Activated naive CD4-positive, alpha-beta T cell treated with anti-CD3 and anti-CD28 coated beads, Interleukin-2, amount 10 ng/mL, durations not matched to agents 7 days and 5 days (primary cell): ENCODE results near the gene AFAP1L2.

Experiments used
- CTCF ChIA-PET: fragments of 350-600 bp; sonication (Branson Sonifier 250); formaldehyde crosslinking; loops from one replicate; lab custom pipeline; 2021; ENCODE audit warnings: antibody characterized with exemption; lab: Charles Lee
- DNase-seq: peaks from one replicate; pipeline ENCODE4 v3.0.0-alpha.2; 2020
- H3K27ac Mint-ChIP-seq: one replicate; pipeline ENCODE4 v1.8.0; 2021; ENCODE audit warnings: mild to moderate bottlenecking, moderate library complexity, mixed read lengths
- H3K27me3 Mint-ChIP-seq: one replicate; pipeline ENCODE4 v1.8.0; 2021; ENCODE audit warnings: mild to moderate bottlenecking, mixed read lengths
- H3K36me3 Mint-ChIP-seq: one replicate; pipeline ENCODE4 v1.8.0; 2021; ENCODE audit warnings: mixed read lengths
- H3K4me1 Mint-ChIP-seq: one replicate; pipeline ENCODE4 v1.8.0; 2021; ENCODE audit warnings: mixed read lengths
- H3K4me3 Mint-ChIP-seq: one replicate; pipeline ENCODE4 v1.8.0; 2021; ENCODE audit warnings: mild to moderate bottlenecking, moderate library complexity, mixed read lengths
- H3K9me3 Mint-ChIP-seq: one replicate; pipeline ENCODE4 v1.8.0; 2021; ENCODE audit warnings: mixed read lengths

Gene AFAP1L2

DNA sequence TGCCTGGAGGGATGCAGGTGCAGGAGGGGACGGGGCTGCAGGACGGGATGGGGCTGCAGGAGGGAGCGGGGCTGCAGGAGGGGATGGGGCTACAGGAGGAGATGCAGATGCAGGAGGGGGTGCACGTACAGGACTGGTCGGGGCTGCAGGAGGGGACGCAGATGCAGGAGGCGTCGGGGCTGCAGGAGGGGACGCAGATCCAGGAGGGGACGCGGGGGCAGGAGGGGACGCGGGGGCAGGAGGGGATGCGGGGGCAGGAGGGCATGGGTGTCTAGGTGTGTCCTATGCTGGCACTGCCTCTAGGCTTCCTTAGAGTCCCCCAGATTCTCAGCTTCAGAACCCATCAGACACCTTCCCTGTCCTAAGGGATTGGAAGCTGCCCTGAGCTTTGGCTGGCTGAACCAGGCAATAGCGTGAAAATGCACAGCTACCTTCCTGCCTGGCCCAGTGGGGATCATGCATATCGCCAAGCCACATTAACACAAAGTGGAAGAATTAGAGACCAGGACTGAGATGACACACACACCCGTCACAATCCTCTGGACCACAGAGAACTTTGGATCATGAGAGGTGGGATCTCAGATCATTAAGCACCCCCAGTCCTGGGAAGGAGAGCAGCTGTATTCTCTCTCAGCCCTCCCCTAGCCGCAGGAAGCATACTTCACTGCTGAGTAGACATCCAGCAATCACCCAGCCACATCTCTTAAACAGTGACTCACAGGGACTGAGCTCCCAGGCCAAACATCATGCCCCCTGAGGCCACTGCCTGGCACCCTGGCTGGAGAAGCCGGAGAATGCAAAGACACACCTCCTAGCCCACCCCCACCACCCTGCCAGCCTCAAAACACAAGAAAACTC lies 98.0 kb downstream of the AFAP1L2 start:
- Mint-ChIP-seq H3K4me3 (no peak overlapping the region), H3K36me3 (no peaks in the 10 kb centered on the region), H3K9me3 (no peaks in the 10 kb centered on the region), H3K27ac (no peak overlapping the region), H3K27me3 (peaks cover 32% of the 10 kb centered on the region), H3K4me1 (peaks cover 11% of the 10 kb centered on the region)
- CTCF ChIA-PET, result interaction anchor here (2.4 kb wide), 1 partner anchor 153 kb away, joined by 6 read pairs; no protein-coding TSS in a partner anchor
- no peak for DNase-seq

DNA sequence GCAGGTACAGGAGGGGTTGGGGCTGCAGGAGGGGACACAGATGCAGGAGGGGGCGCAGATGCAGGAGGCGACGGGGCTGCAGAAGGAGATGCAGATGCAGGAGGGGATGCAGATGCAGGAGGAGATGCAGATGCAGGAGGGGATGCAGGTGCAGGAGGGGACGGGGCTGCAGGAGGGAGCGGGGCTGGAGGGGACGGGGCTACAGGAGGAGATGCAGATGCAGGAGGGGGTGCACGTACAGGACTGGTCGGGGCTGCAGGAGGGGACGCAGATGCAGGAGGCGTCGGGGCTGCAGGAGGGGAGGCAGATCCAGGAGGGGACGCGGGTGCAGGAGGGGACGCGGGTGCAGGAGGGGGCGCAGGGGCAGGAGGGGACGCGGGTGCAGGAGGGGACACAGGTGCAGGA lies 98.8 kb downstream of the AFAP1L2 start:
- H3K4me1 Mint-ChIP-seq, result peaks cover 11% of the 10 kb centered on the region
- H3K9me3 Mint-ChIP-seq, result no peaks in the 10 kb centered on the region
- H3K27ac Mint-ChIP-seq, result no peak overlapping the region
- peak overlapping the region; percentile 73 for H3K4me3 Mint-ChIP-seq
- H3K27me3 Mint-ChIP-seq, result peaks cover 32% of the 10 kb centered on the region
- CTCF ChIA-PET, result no interaction called here
- no peaks in the 10 kb centered on the region for H3K36me3 Mint-ChIP-seq
- DNase-seq, result no peak

DNA sequence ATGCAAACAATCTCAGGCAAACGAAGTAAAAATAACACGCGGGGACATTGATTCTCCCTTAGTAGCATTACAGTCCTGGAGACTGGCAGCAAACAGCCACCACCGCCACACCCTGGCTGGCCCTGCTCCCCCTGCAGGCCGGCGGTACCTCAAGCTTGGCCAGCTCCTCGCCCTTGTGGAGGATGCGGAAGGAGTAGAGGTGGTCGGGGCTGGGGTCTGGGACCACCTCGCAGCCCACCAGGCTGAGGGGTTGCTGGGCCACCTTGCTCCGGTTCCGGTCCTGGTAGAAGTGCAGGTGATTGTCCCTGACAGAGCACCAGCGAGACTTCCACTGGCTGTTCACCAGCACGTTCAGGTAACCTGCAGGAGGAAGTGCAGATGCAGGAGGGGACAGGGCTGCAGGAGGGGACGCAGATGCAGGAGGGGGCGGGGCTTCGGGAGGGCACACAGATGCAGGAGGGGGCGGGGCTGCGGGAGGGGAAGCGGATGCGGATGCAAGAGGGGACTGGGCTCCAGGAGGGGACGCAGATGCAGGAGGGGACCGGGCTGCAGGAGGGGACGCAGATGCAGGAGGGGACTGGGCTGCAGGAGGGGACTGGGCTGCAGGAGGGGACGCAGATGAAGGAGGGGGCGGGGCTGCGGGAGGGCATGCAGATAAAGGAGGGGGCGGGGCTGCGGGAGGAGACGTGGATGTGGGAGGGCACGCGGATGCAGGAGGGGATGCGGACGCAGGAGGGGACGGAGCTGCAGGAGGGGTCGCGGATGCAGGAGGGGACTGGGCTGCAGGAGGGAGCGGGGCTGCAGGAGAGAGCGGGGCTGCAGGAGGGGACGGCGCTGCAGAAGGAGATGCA lies 99.5 kb downstream of the AFAP1L2 start:
- peak; percentile 83 for DNase-seq
- H3K4me1 Mint-ChIP-seq, result peaks cover 11% of the 10 kb centered on the region
- CTCF ChIA-PET, result interaction anchor here (0.7 to 3.6 kb wide), 46 partner anchors 8 to 825 kb away, joined by 3 to 47 read pairs (median 4); partner anchors contain the start of gene FHIP2A
- H3K4me3 Mint-ChIP-seq, result peak overlapping the region; percentile 73
- peaks cover 27% of the 10 kb centered on the region for H3K27me3 Mint-ChIP-seq
- H3K36me3 Mint-ChIP-seq, result no peaks in the 10 kb centered on the region
- H3K9me3 Mint-ChIP-seq, result no peaks in the 10 kb centered on the region
- H3K27ac Mint-ChIP-seq, result peak overlapping the region; percentile 29

DNA sequence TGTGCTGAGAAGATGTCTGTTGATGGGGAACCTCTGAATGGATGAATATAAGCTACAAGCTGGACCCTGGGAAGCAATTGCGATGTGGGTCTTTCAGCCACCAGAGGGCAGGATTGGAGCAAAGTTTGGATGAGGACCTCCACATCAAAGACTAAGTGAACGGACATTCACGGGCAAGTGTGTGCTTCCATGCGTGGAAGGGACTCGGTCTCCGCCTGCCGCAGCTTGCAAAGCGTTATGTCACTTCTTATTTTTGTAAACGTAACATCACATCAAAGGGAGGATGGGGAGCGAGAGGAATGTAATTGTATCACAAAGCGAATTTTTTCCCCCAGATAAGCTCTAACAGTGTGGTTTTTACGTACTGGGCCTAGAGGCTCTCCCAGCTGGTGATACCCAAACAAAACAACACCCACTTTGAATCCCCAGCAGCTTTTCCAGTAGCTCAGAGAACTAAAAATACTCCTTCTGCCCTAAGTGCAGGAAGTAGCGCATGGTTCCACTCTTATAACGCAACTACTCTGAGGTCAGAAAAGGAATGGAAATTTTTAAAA lies 100.2 kb downstream of the AFAP1L2 start:
- Mint-ChIP-seq H3K9me3 (no peaks in the 10 kb centered on the region), H3K27me3 (peaks cover 20% of the 10 kb centered on the region), H3K4me1 (peaks cover 11% of the 10 kb centered on the region), H3K27ac (peak overlapping the region; percentile 29), H3K36me3 (no peaks in the 10 kb centered on the region), H3K4me3 (peak overlapping the region; percentile 73)
- peak; percentile 82 for DNase-seq
- CTCF ChIA-PET, result interaction anchor here (0.6 to 3.6 kb wide), 53 partner anchors 9 to 826 kb away, joined by 3 to 47 read pairs (median 4); partner anchors contain the start of gene FHIP2A

DNA sequence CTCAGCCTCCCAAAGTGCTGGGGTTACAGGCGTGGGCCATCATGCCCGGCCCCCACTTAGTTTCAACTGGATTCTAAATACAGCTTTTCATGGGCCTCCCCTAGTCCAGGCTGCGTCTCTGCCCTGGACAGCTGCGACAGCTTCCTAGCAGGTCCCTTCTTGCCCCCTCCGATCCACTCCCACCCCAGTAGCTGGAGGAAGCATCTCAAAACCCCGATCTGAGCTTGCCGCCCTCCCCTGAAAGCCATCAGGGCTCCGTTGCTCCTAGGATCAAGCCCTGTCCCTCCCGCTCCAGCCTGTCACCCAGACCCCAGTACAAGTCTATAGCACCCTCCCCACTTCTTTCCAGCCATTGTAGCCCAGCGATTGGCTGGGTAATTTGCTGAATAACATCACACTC lies 100.7 kb downstream of the AFAP1L2 start:
- CTCF ChIA-PET, result interaction anchor here (0.6 to 3.6 kb wide), 47 partner anchors 8 to 827 kb away, joined by 3 to 47 read pairs (median 5); partner anchors contain the start of gene FHIP2A
- Mint-ChIP-seq H3K27ac (no peak overlapping the region), H3K4me1 (peaks cover 11% of the 10 kb centered on the region), H3K27me3 (peaks cover 20% of the 10 kb centered on the region), H3K4me3 (no peak overlapping the region), H3K9me3 (no peaks in the 10 kb centered on the region), H3K36me3 (no peaks in the 10 kb centered on the region)
- DNase-seq, result no peak

DNA sequence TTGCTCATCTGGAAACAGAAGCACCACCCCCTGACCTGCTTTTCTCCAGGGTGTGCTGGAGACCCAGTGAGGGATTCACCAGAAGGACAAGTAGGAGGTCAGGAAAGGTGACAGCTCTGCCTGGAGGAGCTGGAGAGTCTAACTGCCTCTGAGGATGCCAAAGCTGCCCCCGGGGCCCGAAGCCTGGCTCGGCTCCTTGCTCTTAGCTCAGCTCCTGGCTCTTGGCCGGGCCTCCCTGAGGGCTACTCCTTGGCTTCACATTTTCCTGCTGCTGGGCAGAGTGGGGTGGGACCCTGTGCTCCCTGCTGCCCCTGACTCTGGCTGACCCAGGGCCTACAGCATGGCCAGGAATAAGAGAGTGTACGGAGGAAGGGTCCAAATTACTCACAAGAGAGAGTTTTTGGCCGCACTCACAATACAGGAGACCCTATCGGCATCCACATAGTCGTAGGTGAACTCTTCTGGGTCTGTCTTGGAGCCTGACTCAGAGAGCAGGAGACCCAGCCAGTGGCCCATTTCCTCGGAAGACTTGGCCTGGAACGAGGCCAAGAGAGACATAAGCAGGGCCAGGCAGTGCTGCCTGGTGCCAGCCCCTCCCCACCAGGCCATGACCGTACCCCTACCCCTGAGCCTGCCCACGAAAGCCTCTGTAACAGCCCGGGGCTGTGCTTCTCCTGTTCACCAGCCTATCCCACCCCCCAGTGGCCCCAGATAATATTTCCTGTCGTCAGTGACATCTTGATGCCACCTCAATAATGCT lies 102.2 kb downstream of the AFAP1L2 start:
- Mint-ChIP-seq H3K36me3 (no peaks in the 10 kb centered on the region), H3K4me3 (no peak overlapping the region), H3K9me3 (no peaks in the 10 kb centered on the region), H3K27me3 (peaks cover 9% of the 10 kb centered on the region), H3K4me1 (peaks cover 11% of the 10 kb centered on the region), H3K27ac (no peak overlapping the region)
- CTCF ChIA-PET, result interaction anchor here (0.9 to 3.6 kb wide), 8 partner anchors 15 to 483 kb away, joined by 4 to 47 read pairs (median 14); no protein-coding TSS in a partner anchor
- no peak for DNase-seq

DNA sequence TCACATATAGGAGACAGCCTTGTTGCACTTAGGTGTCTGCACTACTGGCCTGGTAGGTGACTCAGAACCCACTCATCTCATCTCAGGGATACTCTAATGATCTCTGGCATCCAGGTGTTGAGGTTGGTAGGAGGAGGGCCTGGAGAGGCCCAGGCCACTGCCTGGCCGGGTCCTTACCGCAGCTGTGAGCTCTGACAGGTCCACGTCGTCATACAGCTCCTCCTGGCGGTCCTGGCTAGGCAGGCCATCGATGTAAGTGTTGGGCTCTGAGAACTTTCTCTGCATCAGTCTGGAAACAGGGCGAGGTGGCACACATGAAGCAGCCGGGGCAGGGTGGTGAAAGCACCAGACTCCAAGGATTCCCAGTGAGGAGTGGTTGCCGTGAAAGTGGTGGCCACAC lies 103.1 kb downstream of the AFAP1L2 start:
- no peak for DNase-seq
- Mint-ChIP-seq H3K27me3 (no peaks in the 10 kb centered on the region), H3K36me3 (peaks cover 2% of the 10 kb centered on the region), H3K27ac (no peak overlapping the region), H3K4me3 (no peak overlapping the region), H3K4me1 (peaks cover 11% of the 10 kb centered on the region), H3K9me3 (peaks cover 1% of the 10 kb centered on the region)
- CTCF ChIA-PET, result interaction anchor here (0.9 to 1.5 kb wide), 2 partner anchors 134 to 408 kb away, joined by 3 to 4 read pairs; no protein-coding TSS in a partner anchor

DNA sequence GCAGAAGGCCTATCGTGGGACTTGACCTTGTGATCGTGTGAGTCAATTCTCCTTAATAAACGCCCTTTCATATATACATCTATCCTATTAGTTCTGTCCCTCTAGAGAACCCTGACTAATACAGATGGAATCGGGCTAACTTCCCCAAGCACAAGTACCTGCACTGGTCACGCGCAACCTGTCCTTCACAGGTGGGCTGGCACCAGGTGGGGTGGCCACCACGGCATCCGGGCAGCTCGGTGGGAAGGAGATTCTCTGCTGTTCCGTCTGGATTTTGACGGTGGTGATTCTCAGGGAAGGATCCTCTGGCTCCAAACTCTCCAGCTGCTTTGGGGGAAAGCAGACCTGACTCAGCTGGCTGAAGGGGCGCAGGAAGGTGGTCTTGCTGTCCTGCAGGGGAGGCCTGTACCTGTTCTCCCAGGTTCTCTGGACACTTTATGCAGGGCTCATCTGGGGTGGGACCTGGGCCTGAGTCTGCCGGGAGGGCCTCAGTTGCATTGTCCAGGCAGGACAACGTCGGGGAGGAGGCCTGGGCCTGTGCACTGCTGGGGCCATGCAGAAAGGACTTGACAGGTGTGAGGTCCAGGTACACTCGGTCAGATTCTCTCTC lies 104.2 kb downstream of the AFAP1L2 start:
- H3K4me1 Mint-ChIP-seq, result peaks cover 11% of the 10 kb centered on the region
- CTCF ChIA-PET, result interaction anchor here (1.5 kb wide), 1 partner anchor 135 kb away, joined by 3 read pairs; no protein-coding TSS in a partner anchor
- peaks cover 11% of the 10 kb centered on the region for H3K36me3 Mint-ChIP-seq
- no peak for DNase-seq
- H3K27ac Mint-ChIP-seq, result no peak overlapping the region
- no peaks in the 10 kb centered on the region for H3K27me3 Mint-ChIP-seq
- H3K9me3 Mint-ChIP-seq, result peaks cover 12% of the 10 kb centered on the region
- no peak overlapping the region for H3K4me3 Mint-ChIP-seq

DNA sequence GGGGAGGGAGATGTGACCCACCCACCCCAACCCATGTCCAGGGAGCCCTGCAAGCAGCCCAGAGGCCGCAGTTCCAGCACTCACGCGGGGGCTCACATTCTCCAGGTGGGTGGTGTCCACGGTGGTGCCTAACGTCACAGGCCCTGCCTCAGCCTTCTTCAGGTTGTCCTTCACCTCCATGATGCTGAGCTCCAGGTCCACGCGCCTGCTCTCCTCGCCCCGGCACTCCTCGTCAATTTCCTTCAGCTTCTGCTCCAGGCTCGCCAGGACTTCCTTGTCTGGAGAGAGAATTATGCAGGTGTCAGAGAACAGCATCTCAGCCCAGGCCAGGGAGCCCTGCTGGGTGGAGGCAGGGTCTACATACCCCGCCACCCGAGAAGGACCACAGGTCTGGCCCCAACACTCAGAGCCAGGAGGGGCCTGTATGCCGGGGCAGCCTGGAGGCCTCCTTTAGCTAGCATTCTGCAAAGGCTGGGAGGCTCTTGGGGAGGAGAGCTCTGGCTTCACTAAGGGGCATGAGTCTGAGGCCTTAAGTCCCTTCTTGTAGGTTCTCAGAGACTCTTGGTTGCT lies 107.1 kb downstream of the AFAP1L2 start:
- Mint-ChIP-seq H3K9me3 (peaks cover 13% of the 10 kb centered on the region), H3K4me1 (no peaks in the 10 kb centered on the region), H3K27me3 (no peaks in the 10 kb centered on the region), H3K27ac (no peak overlapping the region), H3K36me3 (peaks cover 11% of the 10 kb centered on the region), H3K4me3 (no peak overlapping the region)
- DNase-seq, result no peak
- CTCF ChIA-PET, result interaction anchor here (0.9 kb wide), 1 partner anchor 255 kb away, joined by 3 read pairs; no protein-coding TSS in a partner anchor

DNA sequence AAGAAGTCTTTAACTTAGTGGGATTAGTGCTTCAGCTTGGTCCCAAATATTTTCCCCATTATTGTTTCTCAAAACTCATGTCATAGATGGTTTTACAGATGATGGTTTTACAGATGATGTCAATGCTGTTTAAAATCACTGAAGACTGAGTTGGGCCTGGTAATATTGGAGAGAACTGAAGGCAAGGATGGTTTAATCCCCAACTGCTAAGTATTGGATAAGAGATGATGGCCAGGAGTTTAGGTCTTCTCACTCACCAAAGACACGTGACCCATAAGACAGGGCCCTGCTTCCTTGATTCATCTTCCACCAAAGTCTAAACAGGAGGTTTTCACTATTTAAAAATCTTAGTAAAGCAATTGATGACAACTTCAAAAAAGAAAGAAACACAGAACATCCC lies 108.9 kb downstream of the AFAP1L2 start:
- H3K9me3 Mint-ChIP-seq, result peaks cover 13% of the 10 kb centered on the region
- CTCF ChIA-PET, result interaction anchor here (1.6 kb wide), 1 partner anchor 9 kb away, joined by 8 read pairs; no protein-coding TSS in a partner anchor
- no peak overlapping the region for H3K27ac Mint-ChIP-seq
- no peaks in the 10 kb centered on the region for H3K4me1 Mint-ChIP-seq
- H3K27me3 Mint-ChIP-seq, result peaks cover 3% of the 10 kb centered on the region
- DNase-seq, result no peak
- H3K36me3 Mint-ChIP-seq, result peaks cover 11% of the 10 kb centered on the region
- H3K4me3 Mint-ChIP-seq, result no peak overlapping the region

DNA sequence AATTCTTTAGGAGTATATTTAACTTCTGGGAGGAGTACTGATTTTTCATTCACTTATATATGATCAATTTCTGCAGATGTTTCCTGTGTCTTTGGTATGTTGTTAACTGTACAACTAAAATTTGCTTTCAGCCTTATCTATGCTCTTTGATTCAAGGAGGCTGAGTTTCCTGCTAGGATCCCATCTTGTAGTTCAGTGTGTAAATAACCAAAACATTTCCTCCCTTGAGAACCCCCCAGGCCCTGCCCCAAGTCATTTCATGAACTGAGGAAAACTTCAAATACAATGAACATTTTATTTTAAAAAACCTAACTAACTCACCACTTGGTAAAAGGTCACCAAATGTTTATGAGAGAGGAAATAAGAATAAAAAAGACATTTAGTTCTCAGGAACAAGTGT lies 109.8 kb downstream of the AFAP1L2 start:
- CTCF ChIA-PET, result interaction anchor here (1.6 kb wide), 1 partner anchor 9 kb away, joined by 8 read pairs; no protein-coding TSS in a partner anchor
- no peak overlapping the region for H3K4me3 Mint-ChIP-seq
- peaks cover 11% of the 10 kb centered on the region for H3K36me3 Mint-ChIP-seq

DNA sequence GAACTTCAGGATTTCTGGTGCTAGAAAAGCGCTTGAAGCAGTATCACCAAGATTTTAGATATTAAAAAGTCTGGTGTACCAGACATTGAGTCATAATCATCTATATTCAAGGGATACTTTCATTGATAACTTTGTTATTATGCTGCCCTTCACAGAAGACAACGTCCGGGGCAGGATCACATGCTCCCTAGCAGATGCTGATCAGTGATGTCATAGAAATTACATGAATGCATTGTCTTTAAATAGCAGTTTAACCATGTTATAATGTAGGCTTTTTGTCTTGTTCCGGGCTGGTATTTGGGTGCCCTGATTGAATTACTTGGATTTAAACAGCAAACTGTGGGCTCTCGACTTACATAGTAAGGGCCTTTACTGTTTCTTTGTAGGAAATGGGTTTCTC lies 111.2 kb downstream of the AFAP1L2 start:
- CTCF ChIA-PET, result interaction anchor here (1.2 kb wide), 1 partner anchor 12 kb away, joined by 3 read pairs; no protein-coding TSS in a partner anchor
- peaks cover 13% of the 10 kb centered on the region for H3K9me3 Mint-ChIP-seq
- no peak overlapping the region for H3K4me3 Mint-ChIP-seq

More for the DNA sequence above, 109.8 kb downstream of the AFAP1L2 start:
- no peaks in the 10 kb centered on the region for H3K4me1 Mint-ChIP-seq
- no peak for DNase-seq
- peaks cover 13% of the 10 kb centered on the region for H3K9me3 Mint-ChIP-seq
- no peak overlapping the region for H3K27ac Mint-ChIP-seq
- peaks cover 3% of the 10 kb centered on the region for H3K27me3 Mint-ChIP-seq

More for the DNA sequence above, 111.2 kb downstream of the AFAP1L2 start:
- Mint-ChIP-seq H3K36me3 (peaks cover 11% of the 10 kb centered on the region), H3K27me3 (peaks cover 3% of the 10 kb centered on the region), H3K27ac (no peak overlapping the region), H3K4me1 (no peaks in the 10 kb centered on the region)
- no peak for DNase-seq
